ENCODE measurements around the gene TRIM31. TPM values are rescaled to one million over a fixed set of nuclear protein-coding genes. Genes with fewer than 3 reads are reported as not detected.

The TRIM31 gene
- polyA plus RNA-seq, 1 donor (not counting 4 experiments of a cell fraction or from before 2014, with no cell fraction given), result not detected

DNA sequence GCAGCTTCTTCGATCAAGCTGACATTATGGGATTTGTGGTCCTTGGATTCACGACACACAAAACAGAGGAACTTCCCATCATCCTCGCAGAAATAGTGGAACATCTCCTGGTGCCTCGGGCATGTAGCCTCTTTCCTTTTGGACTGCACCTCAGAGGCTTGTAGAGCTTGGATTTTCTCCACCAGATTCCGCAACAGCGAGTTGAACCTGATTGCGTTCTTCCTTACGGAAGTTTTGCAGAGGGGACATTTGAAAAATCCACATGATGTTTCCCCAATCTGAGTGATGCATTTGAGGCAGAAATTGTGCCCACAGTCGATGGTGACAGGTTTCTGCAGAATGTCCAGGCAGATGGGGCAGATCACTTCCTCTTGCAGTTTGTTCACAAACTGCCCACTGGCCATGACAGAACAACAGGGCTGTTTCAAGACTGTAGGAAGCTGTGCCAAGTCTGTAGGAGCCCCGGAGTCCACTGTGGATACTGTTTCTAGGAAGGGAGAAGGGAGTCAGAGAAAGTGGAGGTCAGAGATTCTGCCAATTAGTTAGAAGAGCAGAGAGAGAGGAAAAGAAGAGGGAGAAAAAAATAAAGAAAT, 392 bp downstream of the TRIM31 start:
- Histone ChIP-seq H3K36me3 (ENCODE audit: control insufficient read depth in 2 of 2, extremely low read depth in 1 of 2, insufficient read depth in 2 of 2, low read length in 2 of 2) (no peaks in the 10 kb centered on the region), H3K4me2 (ENCODE audit: control insufficient read depth, extremely low read depth, insufficient read depth, low read depth, low read length) (no peak overlapping the region), H3K9ac (ENCODE audit: control insufficient read depth, extremely low read depth, insufficient read depth, low read length) (no peak overlapping the region), H3K27ac (ENCODE audit: control insufficient read depth, insufficient read depth, low read length) (no peak overlapping the region), H3K9me3 (ENCODE audit: control insufficient read depth, low read depth, low read length) (no peaks in the 10 kb centered on the region), H2AFZ (ENCODE audit: control insufficient read depth, low read length) (no peak overlapping the region), H4K20me1 (ENCODE audit: control insufficient read depth, extremely low read depth, insufficient read depth, low read length) (no peaks in the 10 kb centered on the region), H3K9me1 (ENCODE audit: control insufficient read depth, extremely low read depth, insufficient read depth, low read length) (no peaks in the 10 kb centered on the region), H3K79me2 (ENCODE audit: control insufficient read depth, insufficient read depth, low read length) (no peaks in the 10 kb centered on the region), H3K4me3 (ENCODE audit: control insufficient read depth in 2 of 3, extremely low read depth in 1 of 3, insufficient read depth in 2 of 3, low read depth in 1 of 3, low read length in 3 of 3) (no peak overlapping the region), H3K4me1 (ENCODE audit: control insufficient read depth, extremely low read depth, insufficient read depth, low read length) (no peaks in the 10 kb centered on the region), H3K27me3 (ENCODE audit: control insufficient read depth, extremely low read depth, insufficient read depth, low read length) (peaks cover 43% of the 10 kb centered on the region)
- TF ChIP-seq CTCF (optimal IDR thresholded peaks at IDR 0.05 in 1 of 3, IDR thresholded peaks at IDR 0.05 in 1 of 3, conservative IDR thresholded peaks at IDR 0.05 in 1 of 3; ENCODE audit: extremely low read depth in 1 of 3, insufficient read depth in 2 of 3, low read length in 3 of 3) (no peak), EZH2 (IDR thresholded peaks at IDR 0.05; ENCODE audit: low read length) (no peak)
- FAIRE-seq, result no peak
- DNase-seq (ENCODE audit: low read depth, low spot score), result no peak
- dilution Hi-C loops (cut with MboI; ENCODE audit: extremely low pct_ligation_motif_present, low sequenced_read_pairs), result no loop called here

GRCh38 chr6:30111266-30111856, 1.5 kb downstream of the TRIM31 start:
- DNase-seq (ENCODE audit: low read depth, low spot score), result no peak
- no peak overlapping the region for H2AFZ ChIP-seq (ENCODE audit: control insufficient read depth, low read length)
- peaks cover 43% of the 10 kb centered on the region for H3K27me3 ChIP-seq (ENCODE audit: control insufficient read depth, extremely low read depth, insufficient read depth, low read length)
- no peaks in the 10 kb centered on the region for H3K9me3 ChIP-seq (ENCODE audit: control insufficient read depth, low read depth, low read length)
- no peaks in the 10 kb centered on the region for H3K9me1 ChIP-seq (ENCODE audit: control insufficient read depth, extremely low read depth, insufficient read depth, low read length)
- H3K4me2 ChIP-seq (ENCODE audit: control insufficient read depth, extremely low read depth, insufficient read depth, low read depth, low read length), result no peak overlapping the region
- FAIRE-seq, result no peak
- no peak overlapping the region for H3K27ac ChIP-seq (ENCODE audit: control insufficient read depth, insufficient read depth, low read length)
- no peak overlapping the region for H3K4me3 ChIP-seq (ENCODE audit: control insufficient read depth in 2 of 3, extremely low read depth in 1 of 3, insufficient read depth in 2 of 3, low read depth in 1 of 3, low read length in 3 of 3)
- TF ChIP-seq CTCF (optimal IDR thresholded peaks at IDR 0.05 in 1 of 3, IDR thresholded peaks at IDR 0.05 in 1 of 3, conservative IDR thresholded peaks at IDR 0.05 in 1 of 3; ENCODE audit: extremely low read depth in 1 of 3, insufficient read depth in 2 of 3, low read length in 3 of 3) (no peak), EZH2 (IDR thresholded peaks at IDR 0.05; ENCODE audit: low read length) (no peak)
- no peaks in the 10 kb centered on the region for H4K20me1 ChIP-seq (ENCODE audit: control insufficient read depth, extremely low read depth, insufficient read depth, low read length)
- dilution Hi-C loops (cut with MboI; ENCODE audit: extremely low pct_ligation_motif_present, low sequenced_read_pairs), result no loop called here
- H3K79me2 ChIP-seq (ENCODE audit: control insufficient read depth, insufficient read depth, low read length), result no peaks in the 10 kb centered on the region
- H3K9ac ChIP-seq (ENCODE audit: control insufficient read depth, extremely low read depth, insufficient read depth, low read length), result no peak overlapping the region
- H3K4me1 ChIP-seq (ENCODE audit: control insufficient read depth, extremely low read depth, insufficient read depth, low read length), result no peaks in the 10 kb centered on the region
- no peaks in the 10 kb centered on the region for H3K36me3 ChIP-seq (ENCODE audit: control insufficient read depth in 2 of 2, extremely low read depth in 1 of 2, insufficient read depth in 2 of 2, low read length in 2 of 2)

Measured in keratinocyte (primary cell).